GM19025 (cell line): ENCODE data around the gene YTHDF1.
"Not testable (repeated sequence)": the region's sequence is repeated elsewhere in the genome, so short reads cannot be mapped to it uniquely, and the experiment has no call there.

ENCODE experiments used
- ATAC-seq: cut with Tn5 transposase; IDR thresholded peaks from one replicate; pipeline ENCODE4 v1.9.1; 2021; ENCODE audit warnings: mild to moderate bottlenecking, low read depth, moderate library complexity; ENCODE audit not compliant: unreplicated experiment

The YTHDF1 gene

GRCh38 chr20:63160641-63161175, 55.2 kb downstream of the YTHDF1 start:
- ATAC-seq, result no peak

GRCh38 chr20:63159826-63160640, 55.9 kb downstream of the YTHDF1 start:
- no peak for ATAC-seq

GRCh38 chr20:63159251-63159650, 56.7 kb downstream of the YTHDF1 start:
- ATAC-seq, result not testable (repeated sequence)

GRCh38 chr20:63158845-63159244, 57.1 kb downstream of the YTHDF1 start:
- ATAC-seq, result no peak

GRCh38 chr20:63158352-63158751, 57.6 kb downstream of the YTHDF1 start:
- no peak for ATAC-seq

- not testable (repeated sequence) for ATAC-seq
Measured at GRCh38 chr20:63157431-63157830, 58.5 kb downstream of the YTHDF1 start.

- ATAC-seq, result no peak
Measured at GRCh38 chr20:63156221-63156671, 59.7 kb downstream of the YTHDF1 start.

GRCh38 chr20:63155266-63156165, 60.4 kb downstream of the YTHDF1 start:
- no peak for ATAC-seq

GRCh38 chr20:63154395-63154794, 61.5 kb downstream of the YTHDF1 start:
- no peak for ATAC-seq

- ATAC-seq, result no peak
Measured at GRCh38 chr20:63153254-63154221, 62.4 kb downstream of the YTHDF1 start.

- no peak for ATAC-seq
Measured at GRCh38 chr20:63152322-63153253, 63.3 kb downstream of the YTHDF1 start.

- no peak for ATAC-seq
Measured at GRCh38 chr20:63151554-63152321, 64.2 kb downstream of the YTHDF1 start.

- no peak for ATAC-seq
Measured at GRCh38 chr20:63150911-63151531, 64.9 kb downstream of the YTHDF1 start.

- no peak for ATAC-seq
Measured at GRCh38 chr20:63150391-63150898, 65.5 kb downstream of the YTHDF1 start.

GRCh38 chr20:63149531-63150192, 66.3 kb downstream of the YTHDF1 start:
- no peak for ATAC-seq

GRCh38 chr20:63148696-63149095, 67.2 kb downstream of the YTHDF1 start:
- ATAC-seq, result no peak

- ATAC-seq, result no peak
Measured at GRCh38 chr20:63147532-63147931, 68.4 kb downstream of the YTHDF1 start.
